Prostate gland (tissue), 2 donors: ENCODE data around the gene CTIF. TPM values are rescaled to one million over a fixed set of nuclear protein-coding genes. Genes with fewer than 3 reads are reported as not detected.

Experiments
- DNase-seq: peaks from one replicate; pipeline ENCODE4 v3.0.0-alpha.2; 2019; ENCODE audit warnings: low spot score
- H3K27ac ChIP-seq, 2 donors: fragments of 200-600 bp; sonication (generic); 2 replicates each; pipeline ENCODE4 v1.5.1; 2017 to 2019
- H3K27me3 ChIP-seq: fragments of 200-600 bp; sonication (generic); replicated peaks from 2 replicates; pipeline ENCODE4 v1.5.1; 2019; ENCODE audit not compliant: insufficient read depth
- H3K36me3 ChIP-seq, 2 donors: fragments of 200-600 bp; sonication (generic); 1 replicate in 1 of 2; 2 replicates in 1 of 2; pipeline versions ENCODE4 v1.5.1 to v1.8.1; 2017 to 2019
- H3K4me1 ChIP-seq: fragments of 200-600 bp; sonication (generic); replicated peaks from 2 replicates; pipeline ENCODE4 v1.5.1; 2019
- H3K4me3 ChIP-seq, 2 donors: fragments of 200-600 bp; sonication (generic); 2 replicates each; pipeline ENCODE4 v1.5.1; 2017 to 2019
- H3K9me3 ChIP-seq: fragments of 200-600 bp; sonication (generic); 2 replicates; pipeline ENCODE4 v1.5.1; 2017
- POLR2A ChIP-seq: fragments of 450-650 bp; IDR thresholded peaks from one replicate; pipeline ENCODE4 v1.6.1; 2016; ENCODE audit warnings: antibody characterized with exemption, mild to moderate bottlenecking
- POLR2AphosphoS5 ChIP-seq: sonication (generic); formaldehyde crosslinking; IDR thresholded peaks from one replicate; pipeline ENCODE4 v1.6.1; 2017; ENCODE audit warnings: antibody characterized with exemption
- WGBS: methylation state at CpG from one replicate; pipeline ENCODE4 v1.1.5; 2018; 5-methylcytosine and 5-hydroxymethylcytosine counted together
- intact Hi-C: fragments of 100-400 bp; cut with DNase I; formaldehyde crosslinking; loops from one replicate; pipeline ENCODE4 v1.14.2; 2022
- total RNA-seq, 2 donors: library from RNA; depleted of rRNA; stranded (reverse); fragments of >200 nt; gene quantifications; one replicate each; pipeline ENCODE4 v1.1.0, GENCODE V29; 2016
- TF ChIP-seq, protein P1 (sequence below), 4 experiments: fragments of 200-600 bp in 2 of 4; fragments of 450-650 bp in 2 of 4; sonication (generic) in 2 of 4; IDR thresholded peaks; 1 replicate in 3 of 4; 2 replicates in 1 of 4; pipeline ENCODE4 v1.5.1; 2016 to 2019; ENCODE audit warnings: antibody characterized with exemption in 4 of 4, mild to moderate bottlenecking in 2 of 4, moderate library complexity in 2 of 4

CTIF gene
- total RNA-seq, 2 donors from 2014 or later, result 8.1 to 57.9 TPM

DNA sequence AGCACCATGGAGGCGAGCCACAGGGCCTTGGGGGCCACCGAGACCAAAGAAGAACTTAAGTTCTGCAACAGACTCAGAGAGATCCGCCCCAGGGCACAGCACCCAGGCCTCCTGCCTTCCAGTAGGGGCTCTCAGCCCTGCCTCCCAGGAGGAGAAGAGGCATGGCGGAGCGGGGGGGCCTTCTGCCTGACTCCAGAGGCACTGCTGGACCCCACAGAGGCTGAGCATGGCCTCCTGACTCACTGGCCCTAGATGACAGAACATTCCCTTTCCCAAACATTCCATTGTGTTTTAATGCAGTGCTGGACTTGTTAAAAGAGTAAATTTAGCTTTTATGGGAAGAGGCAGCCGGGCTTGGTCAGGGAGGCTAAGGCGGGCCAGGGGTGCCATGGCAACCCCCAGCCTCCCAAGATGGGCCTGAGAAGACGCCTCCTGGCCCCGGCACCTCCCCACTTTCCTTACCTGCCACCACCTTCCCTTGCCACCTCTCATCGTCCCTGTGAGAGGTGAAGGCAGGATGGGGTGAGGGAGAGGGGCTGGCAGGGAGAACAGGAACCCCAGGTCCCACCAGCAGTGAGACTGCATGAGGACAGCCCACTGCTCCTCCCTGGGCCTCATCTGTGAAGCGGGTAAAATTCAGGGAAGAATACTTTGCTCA is 346.6 kb downstream of the CTIF start:
- H3K4me3 ChIP-seq, result no peak overlapping the region
- H3K4me1 ChIP-seq, result peaks cover 4% of the 10 kb centered on the region
- TF ChIP-seq POLR2A (no peak), POLR2AphosphoS5 (peak; percentile 82)
- TF ChIP-seq, protein P1, sequence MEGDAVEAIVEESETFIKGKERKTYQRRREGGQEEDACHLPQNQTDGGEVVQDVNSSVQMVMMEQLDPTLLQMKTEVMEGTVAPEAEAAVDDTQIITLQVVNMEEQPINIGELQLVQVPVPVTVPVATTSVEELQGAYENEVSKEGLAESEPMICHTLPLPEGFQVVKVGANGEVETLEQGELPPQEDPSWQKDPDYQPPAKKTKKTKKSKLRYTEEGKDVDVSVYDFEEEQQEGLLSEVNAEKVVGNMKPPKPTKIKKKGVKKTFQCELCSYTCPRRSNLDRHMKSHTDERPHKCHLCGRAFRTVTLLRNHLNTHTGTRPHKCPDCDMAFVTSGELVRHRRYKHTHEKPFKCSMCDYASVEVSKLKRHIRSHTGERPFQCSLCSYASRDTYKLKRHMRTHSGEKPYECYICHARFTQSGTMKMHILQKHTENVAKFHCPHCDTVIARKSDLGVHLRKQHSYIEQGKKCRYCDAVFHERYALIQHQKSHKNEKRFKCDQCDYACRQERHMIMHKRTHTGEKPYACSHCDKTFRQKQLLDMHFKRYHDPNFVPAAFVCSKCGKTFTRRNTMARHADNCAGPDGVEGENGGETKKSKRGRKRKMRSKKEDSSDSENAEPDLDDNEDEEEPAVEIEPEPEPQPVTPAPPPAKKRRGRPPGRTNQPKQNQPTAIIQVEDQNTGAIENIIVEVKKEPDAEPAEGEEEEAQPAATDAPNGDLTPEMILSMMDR (IDR thresholded peaks at IDR 0.05), result no peak
- DNase-seq, result peak; percentile 51
- no peaks in the 10 kb centered on the region for H3K36me3 ChIP-seq
- H3K27me3 ChIP-seq, result no peaks in the 10 kb centered on the region
- no peaks in the 10 kb centered on the region for H3K9me3 ChIP-seq
- intact Hi-C loops, result loop anchor here (5.0 kb wide), 2 partner anchors 42 to 58 kb away; no protein-coding TSS in a partner anchor
- H3K27ac ChIP-seq, result peak overlapping the region; percentile 65 to 69
- 33% methylated on average over 11 of the region's 11 CpGs for WGBS

DNA sequence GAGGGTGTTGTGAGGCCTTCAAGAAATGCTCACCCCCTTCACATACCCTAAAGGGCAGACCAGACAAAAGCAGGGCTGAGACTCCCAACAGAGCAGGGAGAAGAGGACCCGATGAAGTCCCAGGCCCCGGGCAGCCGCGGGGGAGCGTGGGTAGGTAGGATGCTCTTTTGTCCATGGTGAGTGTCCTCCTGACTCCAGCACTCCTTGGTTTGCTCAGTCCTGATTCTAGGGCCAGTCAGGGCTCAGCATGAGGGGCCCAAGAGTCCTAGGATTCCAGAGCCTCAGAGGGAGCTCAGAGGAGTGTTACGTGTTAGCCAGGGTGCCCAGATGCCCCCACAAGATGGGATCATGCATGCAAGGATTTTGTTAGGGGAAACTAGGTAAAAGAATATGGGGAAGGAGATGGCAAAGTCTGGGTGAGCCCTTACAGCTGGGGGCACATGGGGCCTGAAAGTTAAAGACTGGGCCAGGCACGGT is 347.1 kb downstream of the CTIF start:
- H3K9me3 ChIP-seq, result no peaks in the 10 kb centered on the region
- intact Hi-C loops, result loop anchor here (5.0 kb wide), 2 partner anchors 41 to 59 kb away; no protein-coding TSS in a partner anchor
- H3K4me1 ChIP-seq, result peaks cover 4% of the 10 kb centered on the region
- H3K27ac ChIP-seq, result peak overlapping the region; percentile 65 to 69
- DNase-seq, result no peak
- H3K4me3 ChIP-seq, result no peak overlapping the region
- 88% methylated on average over 7 of the region's 7 CpGs for WGBS
- H3K36me3 ChIP-seq, result no peaks in the 10 kb centered on the region
- no peaks in the 10 kb centered on the region for H3K27me3 ChIP-seq
- no peak for TF ChIP-seq POLR2AphosphoS5
- TF ChIP-seq POLR2A, result no peak
- TF ChIP-seq, protein P1 (IDR thresholded peaks at IDR 0.05), result no peak

GRCh38 chr18:48886520-48887293 is 347.9 kb downstream of the CTIF start:
- DNase-seq, result no peak
- Histone ChIP-seq H3K27ac (no peak overlapping the region), H3K27me3 (no peaks in the 10 kb centered on the region), H3K9me3 (no peaks in the 10 kb centered on the region), H3K4me1 (peaks cover 4% of the 10 kb centered on the region), H3K36me3 (no peaks in the 10 kb centered on the region), H3K4me3 (no peak overlapping the region)
- 93% methylated on average over 8 of the region's 8 CpGs for WGBS
- intact Hi-C loops, result loop anchor here (5.0 kb wide), 2 partner anchors 41 to 59 kb away; no protein-coding TSS in a partner anchor
- TF ChIP-seq POLR2AphosphoS5 (no peak), POLR2A (no peak)
- TF ChIP-seq, protein P1 (IDR thresholded peaks at IDR 0.05), result no peak

GRCh38 chr18:48887294-48887904 is 348.6 kb downstream of the CTIF start:
- WGBS, result 87% methylated on average over 12 of the region's 12 CpGs
- intact Hi-C loops, result loop anchor here (5.0 kb wide), 2 partner anchors 40 to 60 kb away; no protein-coding TSS in a partner anchor
- TF ChIP-seq POLR2A (no peak), POLR2AphosphoS5 (no peak)
- TF ChIP-seq, protein P1 (IDR thresholded peaks at IDR 0.05), result no peak
- peaks cover 9% of the 10 kb centered on the region for H3K4me1 ChIP-seq
- DNase-seq, result no peak
- H3K4me3 ChIP-seq, result no peak overlapping the region
- H3K9me3 ChIP-seq, result no peaks in the 10 kb centered on the region
- H3K27me3 ChIP-seq, result no peaks in the 10 kb centered on the region
- H3K36me3 ChIP-seq, result no peaks in the 10 kb centered on the region
- no peak overlapping the region for H3K27ac ChIP-seq
